ENCODE results near the gene ARL6IP6.

The ARL6IP6 gene

DNA sequence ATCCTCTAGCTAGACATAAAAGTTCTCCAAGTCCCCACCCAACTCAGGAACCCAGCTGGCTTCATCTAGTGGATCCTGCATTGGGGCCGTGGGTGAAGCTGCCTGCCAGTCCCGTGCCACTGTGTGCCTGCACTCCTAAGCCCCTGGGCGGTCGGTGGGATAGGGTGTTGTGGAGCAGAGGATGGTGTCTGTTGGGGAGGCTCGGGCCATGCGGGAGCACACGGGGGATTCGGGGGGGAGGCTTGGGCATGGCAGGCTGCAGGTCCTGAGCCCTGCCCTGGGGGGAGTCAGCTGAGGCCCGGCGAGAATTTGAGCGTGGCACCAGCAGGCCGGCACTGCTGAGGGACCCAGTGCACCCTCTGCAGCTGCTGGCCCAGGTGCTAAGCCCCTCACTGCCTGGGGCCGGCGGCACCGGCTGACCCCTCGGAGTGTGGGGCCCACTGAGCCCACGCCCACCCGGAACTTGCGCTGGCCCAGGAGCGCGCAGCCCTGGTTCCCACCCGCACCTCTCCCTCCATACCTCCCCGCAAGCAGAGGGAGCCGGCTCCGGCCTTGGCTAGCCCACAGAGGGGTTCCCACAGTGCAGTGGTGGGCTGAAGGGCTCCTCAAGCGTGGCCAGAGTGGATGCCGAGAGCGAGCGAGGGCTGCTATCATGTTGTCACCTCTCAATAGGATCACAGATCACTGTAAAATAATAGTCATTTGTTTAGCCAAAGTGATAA is 86.4 kb downstream of the ARL6IP6 start:
- no peak for DNase-seq (ENCODE audit: low spot score)

DNA sequence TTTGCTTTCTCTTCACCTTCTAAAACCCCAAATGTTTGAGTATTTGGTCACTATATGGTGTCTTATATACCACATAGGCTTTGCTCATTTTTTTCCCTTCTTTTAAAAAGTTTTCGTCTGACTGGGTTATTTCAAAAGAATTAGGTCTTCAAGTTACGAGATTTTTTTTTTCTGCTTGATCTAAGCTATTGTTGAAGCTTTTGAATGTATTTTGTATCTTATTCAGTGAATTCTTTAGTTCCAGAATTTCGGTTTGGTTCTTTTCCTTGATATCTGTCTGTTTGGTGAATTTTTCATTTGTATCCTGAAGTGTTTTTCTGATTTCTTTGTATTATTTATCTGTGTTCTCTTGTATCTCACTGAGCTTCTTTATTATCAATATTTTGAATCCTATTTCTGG is 93.5 kb downstream of the ARL6IP6 start:
- no peak for DNase-seq (ENCODE audit: low spot score)
